HEK293 (cell line): Measurements from ENCODE around the gene NAA80.

Source experiments
- CTCF ChIA-PET: fragments of 350-600 bp; formaldehyde crosslinking; extraction: SDS; loops from one replicate; lab custom pipeline; 2021; ENCODE audit warnings: antibody characterized with exemption; lab: Yijun Ruan, JAX
- POLR2A ChIA-PET: fragments of 300-600 bp; formaldehyde crosslinking; extraction: SDS; loops from one replicate; lab custom pipeline; 2020; ENCODE audit warnings: antibody characterized with exemption, inconsistent platforms; lab: Yijun Ruan, JAX
- H3K27ac ChIP-seq: fragments of 200-500 bp; sonication (Bioruptor generic); 2 replicates; pipeline ENCODE4 v1.5.1; 2014; ENCODE audit warnings: low read depth, low read length, control low read depth, inconsistent platforms; ENCODE audit errors: extremely low read depth
- H3K36me3 ChIP-seq, 2 experiments: fragments of 200-500 bp in 1 of 2; sonication (Bioruptor generic) in 1 of 2; 1 replicate in 1 of 2; 2 replicates in 1 of 2; pipeline ENCODE4 v1.5.1; 2014 to 2017; ENCODE audit warnings: inconsistent platforms in 2 of 2, low read length in 2 of 2; ENCODE audit not compliant: control insufficient read depth in 2 of 2, insufficient read depth in 1 of 2
- H3K4me1 ChIP-seq: fragments of 200-500 bp; sonication (Bioruptor generic); 2 replicates; pipeline ENCODE4 v1.5.1; 2014; ENCODE audit warnings: mild to moderate bottlenecking, low read length, inconsistent platforms; ENCODE audit not compliant: control insufficient read depth, insufficient read depth
- H3K4me3 ChIP-seq: 2 replicates; pipeline ENCODE4 v1.5.1; 2011; ENCODE audit warnings: low read depth, mild to moderate bottlenecking, control low read depth, low read length, moderate library complexity
- H3K9me3 ChIP-seq: fragments of 200-500 bp; sonication (Bioruptor generic); 2 replicates; pipeline ENCODE4 v1.5.1; 2014; ENCODE audit warnings: low read depth, low read length, inconsistent platforms; ENCODE audit not compliant: control insufficient read depth, insufficient read depth
- FEZF1 ChIP-seq: fragments of 450-650 bp; formaldehyde crosslinking; IDR thresholded peaks from 2 replicates; pipeline ENCODE4 v1.5.1; 2016; ENCODE audit warnings: missing biosample characterization, missing genetic modification characterization
- GLIS1 ChIP-seq: fragments of 450-650 bp; formaldehyde crosslinking; IDR thresholded peaks from 2 replicates; pipeline ENCODE4 v1.5.1; 2016; ENCODE audit warnings: missing biosample characterization, missing genetic modification characterization
- HOXC10 ChIP-seq: sonication (generic); formaldehyde crosslinking; IDR thresholded peaks from 2 replicates; pipeline ENCODE4 v1.8.1; 2023; ENCODE audit warnings: mild to moderate bottlenecking, missing genetic modification reagents
- KLF7 ChIP-seq: fragments of 450-650 bp; formaldehyde crosslinking; IDR thresholded peaks from 2 replicates; pipeline ENCODE4 v1.5.1; 2016; ENCODE audit warnings: missing biosample characterization, missing genetic modification characterization, borderline replicate concordance
- KLF9 ChIP-seq: fragments of 450-650 bp; formaldehyde crosslinking; IDR thresholded peaks from 2 replicates; pipeline ENCODE4 v1.5.1; 2016; ENCODE audit warnings: missing biosample characterization, missing genetic modification characterization, low read depth
- PRDM10 ChIP-seq: fragments of 450-650 bp; formaldehyde crosslinking; IDR thresholded peaks from 2 replicates; pipeline ENCODE4 v1.5.1; 2016; ENCODE audit warnings: missing biosample characterization, missing genetic modification characterization
- SP3 ChIP-seq: fragments of 450-650 bp; formaldehyde crosslinking; IDR thresholded peaks from 2 replicates; pipeline ENCODE4 v1.5.1; 2016; ENCODE audit warnings: missing biosample characterization, missing genetic modification characterization
- TCF7L2 ChIP-seq: IDR thresholded peaks from 2 replicates; pipeline ENCODE4 v1.6.1; 2011; ENCODE audit warnings: low read depth, mild to moderate bottlenecking, inconsistent platforms, low read length, moderate library complexity, borderline replicate concordance
- ZBTB48 ChIP-seq: fragments of 450-650 bp; formaldehyde crosslinking; IDR thresholded peaks from 2 replicates; pipeline ENCODE4 v1.5.1; 2016; ENCODE audit warnings: missing biosample characterization, missing genetic modification characterization
- ZBTB8A ChIP-seq: fragments of 450-650 bp; formaldehyde crosslinking; IDR thresholded peaks from 2 replicates; pipeline ENCODE4 v1.5.1; 2016; ENCODE audit warnings: missing biosample characterization, missing genetic modification characterization
- ZNF10 ChIP-seq: fragments of 450-650 bp; formaldehyde crosslinking; IDR thresholded peaks from 2 replicates; pipeline ENCODE4 v1.5.1; 2017; ENCODE audit warnings: missing biosample characterization, missing genetic modification characterization
- ZNF184 ChIP-seq: fragments of 450-650 bp; IDR thresholded peaks from 2 replicates; pipeline ENCODE4 v1.5.1; 2018; ENCODE audit warnings: missing biosample characterization, mild to moderate bottlenecking, missing genetic modification characterization
- ZNF404 ChIP-seq: fragments of 450-650 bp; formaldehyde crosslinking; IDR thresholded peaks from 2 replicates; pipeline ENCODE4 v1.5.1; 2017; ENCODE audit warnings: missing biosample characterization, missing genetic modification characterization
- ZNF692 ChIP-seq: fragments of 450-650 bp; formaldehyde crosslinking; IDR thresholded peaks from 2 replicates; pipeline ENCODE4 v1.5.1; 2016; ENCODE audit warnings: missing biosample characterization, missing genetic modification characterization
- TF ChIP-seq, protein P1 (sequence below): fragments of 450-650 bp; formaldehyde crosslinking; IDR thresholded peaks from 2 replicates; pipeline ENCODE4 v1.5.1; 2017; ENCODE audit warnings: missing biosample characterization, missing genetic modification characterization

NAA80 gene

GRCh38 chr3:50278123-50278879, 20.9 kb downstream of the NAA80 start:
- POLR2A ChIA-PET = interaction anchor here (1.2 to 1.4 kb wide), 3 partner anchors 14 to 50 kb away, joined by 3 to 5 read pairs (median 4); partner anchors contain the start of genes HYAL3, IFRD2 and NAA80
- Histone ChIP-seq H3K4me1 (no peaks in the 10 kb centered on the region), H3K27ac (no peak overlapping the region), H3K36me3 (no peaks in the 10 kb centered on the region), H3K9me3 (no peaks in the 10 kb centered on the region)
- CTCF ChIA-PET = interaction anchor here (0.8 to 3.9 kb wide), 5 partner anchors 14 to 86 kb away, joined by 3 to 18 read pairs (median 6); partner anchors contain the start of gene IFRD2
- no peak for TF ChIP-seq ZBTB48 (tag by site-specific recombination)
- TF ChIP-seq PRDM10 = peak; percentile 80
- peak; percentile 18; the same call in 1 of the 2 replicates for TF ChIP-seq GLIS1
- no peak for TF ChIP-seq KLF7 (tag by site-specific recombination)
- TF ChIP-seq, all 188 proteins: peak for 2
- H3K4me3 ChIP-seq = no peak overlapping the region

DNA sequence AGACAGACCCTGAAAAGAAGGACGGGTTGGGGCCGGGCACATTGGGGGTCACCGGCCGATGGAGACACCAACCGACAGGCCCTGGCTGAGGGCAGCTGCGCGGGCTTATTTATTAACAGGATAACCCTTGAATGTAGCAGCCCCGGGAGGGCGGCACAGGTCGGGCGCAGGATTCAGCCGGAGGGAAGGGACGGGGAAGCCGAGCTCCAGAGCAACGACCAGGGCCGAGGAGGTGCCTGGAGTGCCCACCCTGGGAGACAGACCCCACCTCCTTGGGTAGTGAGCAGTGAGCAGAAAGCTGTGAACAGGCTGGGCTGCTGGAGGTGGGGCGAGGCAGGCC, 22.5 kb downstream of the NAA80 start:
- no peaks in the 10 kb centered on the region for H3K9me3 ChIP-seq
- no peaks in the 10 kb centered on the region for H3K4me1 ChIP-seq
- TF ChIP-seq ZNF184 (tag by site-specific recombination) (no peak), KLF9 (tag by site-specific recombination) (no peak), GLIS1 (no peak), HOXC10 (CRISPR knock-in tag) (no peak), SP3 (tag by site-specific recombination) (no peak), ZBTB8A (tag by site-specific recombination) (no peak), ZNF692 (tag by site-specific recombination) (no peak), TCF7L2 (no peak), FEZF1 (no peak), ZNF404 (tag by site-specific recombination) (no peak), ZNF10 (tag by site-specific recombination) (no peak)
- TF ChIP-seq, protein P1, sequence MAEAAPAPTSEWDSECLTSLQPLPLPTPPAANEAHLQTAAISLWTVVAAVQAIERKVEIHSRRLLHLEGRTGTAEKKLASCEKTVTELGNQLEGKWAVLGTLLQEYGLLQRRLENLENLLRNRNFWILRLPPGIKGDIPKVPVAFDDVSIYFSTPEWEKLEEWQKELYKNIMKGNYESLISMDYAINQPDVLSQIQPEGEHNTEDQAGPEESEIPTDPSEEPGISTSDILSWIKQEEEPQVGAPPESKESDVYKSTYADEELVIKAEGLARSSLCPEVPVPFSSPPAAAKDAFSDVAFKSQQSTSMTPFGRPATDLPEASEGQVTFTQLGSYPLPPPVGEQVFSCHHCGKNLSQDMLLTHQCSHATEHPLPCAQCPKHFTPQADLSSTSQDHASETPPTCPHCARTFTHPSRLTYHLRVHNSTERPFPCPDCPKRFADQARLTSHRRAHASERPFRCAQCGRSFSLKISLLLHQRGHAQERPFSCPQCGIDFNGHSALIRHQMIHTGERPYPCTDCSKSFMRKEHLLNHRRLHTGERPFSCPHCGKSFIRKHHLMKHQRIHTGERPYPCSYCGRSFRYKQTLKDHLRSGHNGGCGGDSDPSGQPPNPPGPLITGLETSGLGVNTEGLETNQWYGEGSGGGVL (tag by site-specific recombination) = no peak
- ChIA-PET POLR2A (interaction anchor here (1.4 kb wide), 1 partner anchor 16 kb away, joined by 3 read pairs; the partner anchor contains the start of gene IFRD2), CTCF (interaction anchor here (0.6 to 3.9 kb wide), 5 partner anchors 17 to 124 kb away, joined by 3 to 18 read pairs (median 3); no protein-coding TSS in a partner anchor)
- no peak overlapping the region for H3K4me3 ChIP-seq
- no peak overlapping the region for H3K27ac ChIP-seq
- no peaks in the 10 kb centered on the region for H3K36me3 ChIP-seq
